ENCODE data around the gene CYP4F8.

GRCh38 chr19:15652559-15653278 lies 37.7 kb downstream of the CYP4F8 start:
- no peak for TF ChIP-seq CTCF (IDR thresholded peaks at IDR 0.05)
- no peak for TF ChIP-seq POLR2A (IDR thresholded peaks at IDR 0.05)

All from heart left ventricle (tissue), 13 donors.